IMR-90 (cell line): ENCODE data around the gene PLIN4. TPM values are rescaled to one million over a fixed set of nuclear protein-coding genes. Genes with fewer than 3 reads are reported as not detected.

Source experiments
- ATAC-seq: fragments of 200-7000 bp; cut with Tn5 transposase; 2 replicates; pipeline ENCODE4 v1.9.1; 2020; ENCODE audit warnings: low read depth, mild to moderate bottlenecking, moderate library complexity
- BruUV-seq: library from RNA; stranded (reverse); fragments of 400-500 nt; replicated peaks from 2 replicates; lab custom pipeline; 2021; lab: Mats Ljungman, UMichigan
- CTCF ChIA-PET: fragments of 300-600 bp; formaldehyde crosslinking; extraction: SDS; loops from one replicate; lab custom pipeline; 2021; ENCODE audit warnings: antibody characterized with exemption; lab: Yijun Ruan, JAX
- POLR2A ChIA-PET: fragments of 300-600 bp; sonication (Branson Sonifier 250); formaldehyde crosslinking; loops from one replicate; lab custom pipeline; 2022; ENCODE audit warnings: antibody characterized with exemption; ENCODE audit not compliant: unreplicated experiment; lab: Charles Lee
- DNase-seq: peaks from one replicate; pipeline ENCODE4 v3.0.0; 2013
- H2AFZ ChIP-seq: replicated peaks from 2 replicates; pipeline ENCODE3; 2013; ENCODE audit warnings: low read length, mild to moderate bottlenecking; ENCODE audit not compliant: poor library complexity
- H2AK5ac ChIP-seq: 2 replicates; pipeline ENCODE4 v1.6.1; 2013; ENCODE audit warnings: low read depth, low read length, inconsistent platforms
- H2AK9ac ChIP-seq: replicated peaks from 2 replicates; pipeline ENCODE3; 2013; ENCODE audit warnings: mild to moderate bottlenecking, low read depth, low read length, moderate library complexity; ENCODE audit not compliant: poor library complexity
- H2BK120ac ChIP-seq: 2 replicates; pipeline ENCODE4 v1.6.1; 2013; ENCODE audit warnings: low read depth, low read length, inconsistent platforms
- H2BK15ac ChIP-seq: 3 replicates; pipeline ENCODE4 v1.6.1; 2013; ENCODE audit warnings: low read depth, low read length, inconsistent platforms
- H2BK20ac ChIP-seq: 2 replicates; pipeline ENCODE4 v1.6.1; 2013; ENCODE audit warnings: low read depth, mild to moderate bottlenecking, inconsistent platforms, low read length, moderate library complexity
- H2BK5ac ChIP-seq: 2 replicates; pipeline ENCODE4 v1.6.1; 2013; ENCODE audit warnings: mild to moderate bottlenecking, low read depth, low read length, inconsistent platforms; ENCODE audit not compliant: poor library complexity, severe bottlenecking
- H3K14ac ChIP-seq: replicated peaks from 2 replicates; pipeline ENCODE4 v1.6.1; 2013; ENCODE audit warnings: low read depth, low read length, inconsistent platforms
- H3K18ac ChIP-seq: 2 replicates; pipeline ENCODE4 v1.6.1; 2013; ENCODE audit warnings: low read depth, low read length, control low read depth
- H3K23ac ChIP-seq: 2 replicates; pipeline ENCODE4 v1.6.1; 2013; ENCODE audit warnings: low read depth, low read length, inconsistent platforms
- H3K27ac ChIP-seq: 2 replicates; pipeline ENCODE4 v1.5.1; 2013; ENCODE audit warnings: mild to moderate bottlenecking, control low read depth, low read length; ENCODE audit not compliant: insufficient read depth
- H3K27me3 ChIP-seq: 2 replicates; pipeline ENCODE4 v1.6.1; 2013; ENCODE audit warnings: low read length; ENCODE audit not compliant: control insufficient read depth, insufficient read depth
- H3K36me3 ChIP-seq: 2 replicates; pipeline ENCODE4 v1.6.1; 2013; ENCODE audit warnings: low read length, mixed read lengths; ENCODE audit not compliant: control insufficient read depth, insufficient read depth
- H3K4ac ChIP-seq: 2 replicates; pipeline ENCODE4 v1.6.1; 2013; ENCODE audit warnings: low read depth, low read length, inconsistent platforms
- H3K4me1 ChIP-seq: 2 replicates; pipeline ENCODE4 v1.6.1; 2013; ENCODE audit warnings: low read length, mixed read lengths; ENCODE audit not compliant: control insufficient read depth, insufficient read depth
- H3K4me2 ChIP-seq: 2 replicates; pipeline ENCODE4 v1.6.1; 2013; ENCODE audit warnings: low read depth, mild to moderate bottlenecking, control low read depth, low read length, moderate library complexity
- H3K4me3 ChIP-seq: 2 replicates; pipeline ENCODE4 v1.5.1; 2013; ENCODE audit warnings: low read depth, mild to moderate bottlenecking, control low read depth, low read length, moderate library complexity; ENCODE audit not compliant: insufficient read depth
- H3K56ac ChIP-seq: 2 replicates; pipeline ENCODE4 v1.6.1; 2013; ENCODE audit warnings: low read length, inconsistent platforms; ENCODE audit not compliant: insufficient read depth; ENCODE audit errors: extremely low read depth
- H3K79me1 ChIP-seq, 2 experiments: 2 replicates each; pipeline ENCODE4 v1.6.1; 2013; ENCODE audit warnings: low read length in 2 of 2, inconsistent platforms in 1 of 2, low read depth in 1 of 2
- H3K9ac ChIP-seq: 2 replicates; pipeline ENCODE4 v1.6.1; 2013; ENCODE audit warnings: low read depth, low read length, control low read depth
- H3K9me1 ChIP-seq: 2 replicates; pipeline ENCODE4 v1.6.1; 2013; ENCODE audit warnings: low read length, inconsistent platforms; ENCODE audit not compliant: insufficient read depth
- H3K9me3 ChIP-seq: 2 replicates; pipeline ENCODE4 v1.6.1; 2013; ENCODE audit warnings: low read length; ENCODE audit not compliant: control insufficient read depth, insufficient read depth
- H4K20me1 ChIP-seq: 2 replicates; pipeline ENCODE4 v1.6.1; 2013; ENCODE audit warnings: low read length, inconsistent platforms; ENCODE audit not compliant: insufficient read depth
- H4K5ac ChIP-seq: 2 replicates; pipeline ENCODE4 v1.6.1; 2013; ENCODE audit warnings: mild to moderate bottlenecking, low read depth, low read length, control low read depth
- H4K8ac ChIP-seq, 2 experiments: 2 replicates each; pipeline ENCODE4 v1.6.1; 2013; ENCODE audit warnings: low read depth in 2 of 2, low read length in 2 of 2, control low read depth in 1 of 2, inconsistent platforms in 1 of 2
- H4K91ac ChIP-seq: 2 replicates; pipeline ENCODE4 v1.6.1; 2013; ENCODE audit warnings: low read depth, low read length, inconsistent platforms; ENCODE audit not compliant: insufficient read depth
- BHLHE40 ChIP-seq: fragments of 150-350 bp; IDR thresholded peaks from 2 replicates; pipeline ENCODE4 v1.6.1; 2016; ENCODE audit warnings: mild to moderate bottlenecking, low read depth, low read length
- CEBPB ChIP-seq: IDR thresholded peaks from 2 replicates; pipeline ENCODE4 v1.6.1; 2012; ENCODE audit warnings: low read depth, low read length, improper control_type of control experiment
- CHD1 ChIP-seq: IDR thresholded peaks from 2 replicates; pipeline ENCODE4 v1.6.1; 2012; ENCODE audit warnings: low read depth, low read length, improper control_type of control experiment
- FOS ChIP-seq: fragments of 150-350 bp; IDR thresholded peaks from 2 replicates; pipeline ENCODE4 v1.6.1; 2016; ENCODE audit warnings: low read depth, low read length
- MAFK ChIP-seq: IDR thresholded peaks from 2 replicates; pipeline ENCODE4 v1.6.1; 2012; ENCODE audit warnings: low read depth, low read length, improper control_type of control experiment
- NFE2L2 ChIP-seq: fragments of 150-350 bp; IDR thresholded peaks from 2 replicates; pipeline ENCODE4 v1.6.1; 2016; ENCODE audit warnings: low read depth, mild to moderate bottlenecking, low read length
- POLR2A ChIP-seq: IDR thresholded peaks from 2 replicates; pipeline ENCODE4 v1.6.1; 2012; ENCODE audit warnings: mild to moderate bottlenecking, low read depth, low read length
- RCOR1 ChIP-seq: IDR thresholded peaks from 2 replicates; pipeline ENCODE4 v1.6.1; 2012; ENCODE audit warnings: mild to moderate bottlenecking, low read length, improper control_type of control experiment; ENCODE audit not compliant: insufficient replicate concordance
- RFX5 ChIP-seq: IDR thresholded peaks from 2 replicates; pipeline ENCODE4 v1.8.0; 2012; ENCODE audit warnings: low read depth, mild to moderate bottlenecking, low read length, moderate library complexity
- SMC3 ChIP-seq: fragments of 150-350 bp; IDR thresholded peaks from 2 replicates; pipeline ENCODE4 v1.6.1; 2016; ENCODE audit warnings: low read depth, mild to moderate bottlenecking, antibody characterized with exemption, low read length, moderate library complexity
- WGBS, 2 experiments: methylation state at CpG; one replicate each; pipeline versions ENCODE4 v1.1.5 to v1.1.7; 2013; ENCODE audit warnings: missing lambda C conversion rate in 2 of 2; ENCODE audit not compliant: insufficient read length in 1 of 2; ENCODE audit errors: extremely low coverage in 2 of 2; 5-methylcytosine and 5-hydroxymethylcytosine counted together
- dilution Hi-C: fragments of 300-500 bp; cut with HindIII; formaldehyde crosslinking; loops from one replicate; pipeline ENCODE4 v1.14.3; 2018; ENCODE audit warnings: low sequenced_read_pairs; ENCODE audit not compliant: unreplicated experiment
- in situ Hi-C: fragments of 300-500 bp; cut with MboI; formaldehyde crosslinking; loops from 3 replicates; pipeline ENCODE4 v1.14.3; 2019; ENCODE audit warnings: low sequenced_read_pairs, inconsistent platforms, mixed read lengths
- intact Hi-C: fragments of 100-400 bp; cut with micrococcal nuclease; formaldehyde crosslinking; loops from 2 replicates; pipeline ENCODE4 v1.10.0; 2022
- polyA plus RNA-seq, 3 experiments: library from polyadenylated mRNA; depleted of rRNA; stranded (reverse); fragments of >200 nt; gene quantifications; 2 replicates each; pipeline ENCODE4 v1.2.3, GENCODE V29; 2012; ENCODE audit warnings: low replicate concordance in 1 of 3
- total RNA-seq: library from RNA; depleted of rRNA; stranded (reverse); fragments of >200 nt; gene quantifications from 2 replicates; pipeline ENCODE4 v1.2.3, GENCODE V29; 2012
- TF ChIP-seq, protein P1 (sequence below): fragments of 150-350 bp; IDR thresholded peaks from 2 replicates; pipeline ENCODE4 v1.6.1; 2017; ENCODE audit warnings: mild to moderate bottlenecking, antibody characterized with exemption, low read length, low read depth
- TF ChIP-seq, protein P2 (sequence below): conservative IDR thresholded peaks from 2 replicates; pipeline ENCODE4 v1.5.1; 2012; ENCODE audit warnings: mild to moderate bottlenecking, low read depth, low read length, improper control_type of control experiment

The PLIN4 gene
- total and polyA plus RNA-seq, 2 of the 4 experiments (the other 2 are of a cell fraction) = under 0.01 to 0.09 TPM

DNA sequence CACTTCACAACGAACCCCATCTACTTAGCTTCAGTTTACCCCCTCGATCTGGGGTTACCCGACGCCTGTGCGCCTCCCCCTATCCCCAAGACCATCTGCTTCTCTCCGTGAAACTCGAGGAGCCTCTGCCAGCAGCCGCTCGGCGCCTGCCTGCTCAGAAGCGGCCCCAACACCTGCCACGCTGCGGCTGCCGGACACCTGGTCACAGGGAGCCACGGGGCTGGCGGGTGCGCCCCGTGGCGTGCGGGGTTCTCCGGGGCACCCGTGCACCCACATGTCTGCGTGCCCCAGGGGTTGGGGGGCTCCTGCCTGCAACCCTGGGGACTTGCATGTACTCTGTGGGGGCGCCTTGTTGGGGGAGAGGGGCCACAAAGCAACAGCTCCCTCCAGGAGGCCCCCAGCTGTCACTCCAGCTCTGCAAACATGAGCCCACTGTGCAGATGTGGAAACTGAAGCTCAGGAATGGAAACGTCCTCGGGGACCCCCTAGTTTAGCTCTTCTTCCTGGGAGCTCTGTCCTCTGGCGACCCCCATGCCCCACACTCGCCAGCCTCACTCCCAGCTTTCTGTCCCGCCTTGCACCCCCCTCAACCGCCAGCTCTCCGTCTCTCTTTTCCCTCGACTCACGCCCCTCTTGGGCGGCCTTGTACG is 48.2 kb upstream of the PLIN4 start:
- Histone ChIP-seq H3K27me3 (no peaks in the 10 kb centered on the region), H2AK5ac (no peak overlapping the region), H3K79me1 (no peaks in the 10 kb centered on the region), H3K27ac (no peak overlapping the region), H2BK120ac (no peak overlapping the region), H3K9me3 (no peaks in the 10 kb centered on the region), H3K9me1 (no peaks in the 10 kb centered on the region), H3K23ac (no peak overlapping the region), H2AFZ (peak overlapping the region; percentile 43), H4K91ac (no peak overlapping the region), H3K36me3 (no peaks in the 10 kb centered on the region), H4K5ac (no peak overlapping the region), H4K8ac (no peak overlapping the region), H2BK5ac (no peak overlapping the region), H2BK20ac (no peak overlapping the region), H3K18ac (no peak overlapping the region), H3K4me3 (no peak overlapping the region), H2BK15ac (no peak overlapping the region), H3K9ac (no peak overlapping the region), H3K4me1 (no peaks in the 10 kb centered on the region), H3K14ac (no peak overlapping the region), H4K20me1 (no peaks in the 10 kb centered on the region), H3K56ac (no peak overlapping the region), H3K4ac (no peak overlapping the region), H2AK9ac (no peak overlapping the region), H3K4me2 (no peak overlapping the region)
- WGBS, 2 experiments = 81% methylated on average over 17 of the region's 35 CpGs; no CpG with 5 or more reads in 1 of the 2 experiments
- TF ChIP-seq CHD1 (no peak), CEBPB (no peak), MAFK (no peak), RFX5 (no peak), RCOR1 (no peak), FOS (no peak), BHLHE40 (no peak), POLR2A (no peak), SMC3 (no peak), NFE2L2 (no peak)
- TF ChIP-seq, protein P1, sequence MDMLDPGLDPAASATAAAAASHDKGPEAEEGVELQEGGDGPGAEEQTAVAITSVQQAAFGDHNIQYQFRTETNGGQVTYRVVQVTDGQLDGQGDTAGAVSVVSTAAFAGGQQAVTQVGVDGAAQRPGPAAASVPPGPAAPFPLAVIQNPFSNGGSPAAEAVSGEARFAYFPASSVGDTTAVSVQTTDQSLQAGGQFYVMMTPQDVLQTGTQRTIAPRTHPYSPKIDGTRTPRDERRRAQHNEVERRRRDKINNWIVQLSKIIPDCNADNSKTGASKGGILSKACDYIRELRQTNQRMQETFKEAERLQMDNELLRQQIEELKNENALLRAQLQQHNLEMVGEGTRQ = no peak
- TF ChIP-seq, protein P2, sequence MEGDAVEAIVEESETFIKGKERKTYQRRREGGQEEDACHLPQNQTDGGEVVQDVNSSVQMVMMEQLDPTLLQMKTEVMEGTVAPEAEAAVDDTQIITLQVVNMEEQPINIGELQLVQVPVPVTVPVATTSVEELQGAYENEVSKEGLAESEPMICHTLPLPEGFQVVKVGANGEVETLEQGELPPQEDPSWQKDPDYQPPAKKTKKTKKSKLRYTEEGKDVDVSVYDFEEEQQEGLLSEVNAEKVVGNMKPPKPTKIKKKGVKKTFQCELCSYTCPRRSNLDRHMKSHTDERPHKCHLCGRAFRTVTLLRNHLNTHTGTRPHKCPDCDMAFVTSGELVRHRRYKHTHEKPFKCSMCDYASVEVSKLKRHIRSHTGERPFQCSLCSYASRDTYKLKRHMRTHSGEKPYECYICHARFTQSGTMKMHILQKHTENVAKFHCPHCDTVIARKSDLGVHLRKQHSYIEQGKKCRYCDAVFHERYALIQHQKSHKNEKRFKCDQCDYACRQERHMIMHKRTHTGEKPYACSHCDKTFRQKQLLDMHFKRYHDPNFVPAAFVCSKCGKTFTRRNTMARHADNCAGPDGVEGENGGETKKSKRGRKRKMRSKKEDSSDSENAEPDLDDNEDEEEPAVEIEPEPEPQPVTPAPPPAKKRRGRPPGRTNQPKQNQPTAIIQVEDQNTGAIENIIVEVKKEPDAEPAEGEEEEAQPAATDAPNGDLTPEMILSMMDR = no peak
- no peak for ATAC-seq
- ChIA-PET POLR2A (interaction anchor here (0.6 kb wide), 1 partner anchor 60 kb away, joined by 7 read pairs; no protein-coding TSS in a partner anchor), CTCF (interaction anchor here (0.6 to 1.1 kb wide), 3 partner anchors 13 to 69 kb away, joined by 3 to 5 read pairs (median 3); no protein-coding TSS in a partner anchor)
- intact Hi-C loops (no loop called here), dilution Hi-C loops (no loop called here), in situ Hi-C loops (no loop called here)
- no peak for DNase-seq
- BruUV-seq = no TSS peak
